Suprapubic skin (tissue), 4 donors: ENCODE data around the gene CCDC39. TPM values are rescaled to one million over a fixed set of nuclear protein-coding genes. Genes with fewer than 3 reads are reported as not detected.
"Not testable (repeated sequence)": the region's sequence is repeated elsewhere in the genome, so short reads cannot be mapped to it uniquely, and the experiment has no call there.

Experiments used
- DNase-seq, 2 donors: peaks; one replicate each; pipeline ENCODE4 v3.0.0-alpha.2; 2019; ENCODE audit warnings: low spot score in 2 of 2
- H3K27ac ChIP-seq: fragments of 200-600 bp; sonication (generic); one replicate; pipeline ENCODE4 v1.5.1; 2019
- H3K27me3 ChIP-seq: fragments of 200-600 bp; sonication (generic); one replicate; pipeline ENCODE4 v1.5.1; 2019
- H3K36me3 ChIP-seq: fragments of 200-600 bp; sonication (generic); one replicate; pipeline ENCODE4 v1.5.1; 2019
- H3K4me1 ChIP-seq: fragments of 200-600 bp; sonication (generic); one replicate; pipeline ENCODE4 v1.5.1; 2019
- H3K4me3 ChIP-seq: fragments of 200-600 bp; sonication (generic); one replicate; pipeline ENCODE4 v1.5.1; 2019; ENCODE audit warnings: mild to moderate bottlenecking
- H3K9me3 ChIP-seq: fragments of 200-600 bp; sonication (generic); one replicate; pipeline ENCODE4 v1.5.1; 2019
- CTCF ChIP-seq, 2 donors: fragments of 200-600 bp in 1 of 2; fragments of 450-650 bp in 1 of 2; sonication (generic) in 1 of 2; IDR thresholded peaks; one replicate each; pipeline ENCODE4 v1.5.1; 2016 to 2019; ENCODE audit warnings: antibody characterized with exemption in 2 of 2, mild to moderate bottlenecking in 1 of 2, moderate library complexity in 1 of 2
- EP300 ChIP-seq: sonication (generic); formaldehyde crosslinking; IDR thresholded peaks from one replicate; pipeline ENCODE4 v1.6.1; 2017; ENCODE audit warnings: antibody characterized with exemption
- POLR2A ChIP-seq, 2 donors: fragments of 450-650 bp; IDR thresholded peaks; one replicate each; pipeline ENCODE4 v1.6.1; 2017; ENCODE audit warnings: antibody characterized with exemption in 2 of 2, mild to moderate bottlenecking in 2 of 2, moderate library complexity in 2 of 2
- POLR2AphosphoS5 ChIP-seq, 3 donors: sonication (generic); formaldehyde crosslinking; IDR thresholded peaks; one replicate each; pipeline ENCODE4 v1.6.1; 2017; ENCODE audit warnings: antibody characterized with exemption in 3 of 3
- WGBS: methylation state at CpG from one replicate; pipeline ENCODE4 v1.1.5; 2018; 5-methylcytosine and 5-hydroxymethylcytosine counted together
- total RNA-seq, 4 donors: library from RNA; depleted of rRNA; stranded (reverse); fragments of >200 nt; gene quantifications; one replicate each; pipeline ENCODE4 v1.1.0, GENCODE V29; 2016

The CCDC39 gene
- total RNA-seq, 4 donors from 2014 or later, result not detected

- WGBS, result 88% methylated on average over 3 of the region's 3 CpGs
- DNase-seq, result no peak
- TF ChIP-seq EP300, result no peak
- TF ChIP-seq POLR2A (IDR thresholded peaks at IDR 0.05), result no peak
- TF ChIP-seq POLR2AphosphoS5 (IDR thresholded peaks at IDR 0.05), result no peak
- no peak for TF ChIP-seq CTCF (IDR thresholded peaks at IDR 0.05)
- Histone ChIP-seq H3K36me3 (peaks cover 4% of the 10 kb centered on the region), H3K27ac (no peak overlapping the region), H3K9me3 (no peaks in the 10 kb centered on the region), H3K4me3 (no peak overlapping the region), H3K27me3 (peaks cover 6% of the 10 kb centered on the region), H3K4me1 (no peaks in the 10 kb centered on the region)
Measured at GRCh38 chr3:180631317-180631716, 48.0 kb downstream of the CCDC39 start.

GRCh38 chr3:180630371-180630770 is 48.9 kb downstream of the CCDC39 start:
- H3K36me3 ChIP-seq, result peaks cover 6% of the 10 kb centered on the region
- no peak overlapping the region for H3K4me3 ChIP-seq
- no peaks in the 10 kb centered on the region for H3K9me3 ChIP-seq

GRCh38 chr3:180626844-180627243 is 52.4 kb downstream of the CCDC39 start:
- 91% methylated on average over 2 of the region's 2 CpGs for WGBS

More at GRCh38 chr3:180630371-180630770, 48.9 kb downstream of the CCDC39 start:
- Histone ChIP-seq H3K27ac (no peak overlapping the region), H3K27me3 (peaks cover 4% of the 10 kb centered on the region), H3K4me1 (no peaks in the 10 kb centered on the region)
- TF ChIP-seq EP300 (no peak), POLR2A (IDR thresholded peaks at IDR 0.05) (no peak), CTCF (IDR thresholded peaks at IDR 0.05) (no peak), POLR2AphosphoS5 (IDR thresholded peaks at IDR 0.05) (no peak)
- no peak for DNase-seq

GRCh38 chr3:180624714-180625113 is 54.6 kb downstream of the CCDC39 start:
- no peaks in the 10 kb centered on the region for H3K9me3 ChIP-seq
- 90% methylated on average over 2 of the region's 2 CpGs for WGBS
- TF ChIP-seq POLR2AphosphoS5 (IDR thresholded peaks at IDR 0.05) (no peak), POLR2A (IDR thresholded peaks at IDR 0.05) (no peak), CTCF (IDR thresholded peaks at IDR 0.05) (no peak), EP300 (no peak)

More at GRCh38 chr3:180626844-180627243, 52.4 kb downstream of the CCDC39 start:
- Histone ChIP-seq H3K4me1 (no peaks in the 10 kb centered on the region), H3K4me3 (no peak overlapping the region), H3K27ac (no peak overlapping the region), H3K27me3 (no peaks in the 10 kb centered on the region), H3K9me3 (no peaks in the 10 kb centered on the region), H3K36me3 (peaks cover 6% of the 10 kb centered on the region)
- no peak for TF ChIP-seq CTCF (IDR thresholded peaks at IDR 0.05)
- no peak for DNase-seq

GRCh38 chr3:180619723-180620122 is 59.6 kb downstream of the CCDC39 start:
- DNase-seq, result no peak
- H3K36me3 ChIP-seq, result no peaks in the 10 kb centered on the region
- no peaks in the 10 kb centered on the region for H3K27me3 ChIP-seq
- H3K9me3 ChIP-seq, result no peaks in the 10 kb centered on the region
- 54% methylated on average over 2 of the region's 2 CpGs for WGBS
- no peak overlapping the region for H3K27ac ChIP-seq
- H3K4me1 ChIP-seq, result no peaks in the 10 kb centered on the region
- no peak overlapping the region for H3K4me3 ChIP-seq
- TF ChIP-seq CTCF (IDR thresholded peaks at IDR 0.05), result no peak
- no peak for TF ChIP-seq POLR2A (IDR thresholded peaks at IDR 0.05)
- TF ChIP-seq EP300, result no peak
- TF ChIP-seq POLR2AphosphoS5 (IDR thresholded peaks at IDR 0.05), result no peak

More at GRCh38 chr3:180624714-180625113, 54.6 kb downstream of the CCDC39 start:
- Histone ChIP-seq H3K36me3 (peaks cover 6% of the 10 kb centered on the region), H3K4me1 (no peaks in the 10 kb centered on the region), H3K4me3 (no peak overlapping the region), H3K27ac (no peak overlapping the region), H3K27me3 (no peaks in the 10 kb centered on the region)
- no peak for DNase-seq

- not testable (repeated sequence) for H3K27ac ChIP-seq, H3K27me3 ChIP-seq, H3K9me3 ChIP-seq, H3K36me3 ChIP-seq, H3K4me1 ChIP-seq, DNase-seq, H3K4me3 ChIP-seq
- WGBS, result 94% methylated on average over 2 of the region's 2 CpGs
Measured at GRCh38 chr3:180618563-180618962, 60.7 kb downstream of the CCDC39 start.
